RWPE2 (cell line): ENCODE results near the gene ARF3.

Experiments used
- ATAC-seq: fragments of 200-7000 bp; cut with Tn5 transposase; 3 replicates; pipeline ENCODE4 v1.9.1; 2021; ENCODE audit warnings: low read depth
- DNase-seq: peaks from one replicate; pipeline ENCODE4 v3.0.0-alpha.2; 2020; ENCODE audit warnings: low spot score
- H3K27ac ChIP-seq: fragments of 450-650 bp; 2 replicates; pipeline ENCODE4 v1.5.1; 2017; ENCODE audit warnings: mild to moderate bottlenecking; ENCODE audit not compliant: poor library complexity, severe bottlenecking
- H3K27me3 ChIP-seq: fragments of 250-450 bp; sonication (Bioruptor Pico); 2 replicates; pipeline ENCODE4 v1.5.1; 2021; ENCODE audit warnings: mild to moderate bottlenecking, moderate library complexity; ENCODE audit not compliant: insufficient read depth, poor library complexity, severe bottlenecking
- H3K36me3 ChIP-seq: fragments of 250-450 bp; sonication (Bioruptor Pico); 2 replicates; pipeline ENCODE4 v1.5.1; 2020; ENCODE audit warnings: low read depth, mild to moderate bottlenecking, moderate library complexity
- H3K4me1 ChIP-seq: fragments of 250-450 bp; sonication (Bioruptor Pico); 2 replicates; pipeline ENCODE4 v1.5.1; 2021; ENCODE audit warnings: mild to moderate bottlenecking, moderate library complexity; ENCODE audit not compliant: insufficient read depth, poor library complexity, severe bottlenecking
- H3K4me3 ChIP-seq: fragments of 250-450 bp; sonication (Bioruptor Pico); 2 replicates; pipeline ENCODE4 v1.5.1; 2021; ENCODE audit warnings: mild to moderate bottlenecking, moderate library complexity; ENCODE audit not compliant: severe bottlenecking
- H3K9me3 ChIP-seq: fragments of 250-450 bp; sonication (Bioruptor Pico); 2 replicates; pipeline ENCODE4 v1.5.1; 2021; ENCODE audit warnings: mild to moderate bottlenecking, moderate library complexity; ENCODE audit not compliant: severe bottlenecking
- TF ChIP-seq, protein P1 (sequence below): fragments of 450-650 bp; IDR thresholded peaks from one replicate; pipeline ENCODE4 v1.5.1; 2017; ENCODE audit warnings: mild to moderate bottlenecking, moderate library complexity; ENCODE audit not compliant: poor library complexity, severe bottlenecking

ARF3 gene

DNA sequence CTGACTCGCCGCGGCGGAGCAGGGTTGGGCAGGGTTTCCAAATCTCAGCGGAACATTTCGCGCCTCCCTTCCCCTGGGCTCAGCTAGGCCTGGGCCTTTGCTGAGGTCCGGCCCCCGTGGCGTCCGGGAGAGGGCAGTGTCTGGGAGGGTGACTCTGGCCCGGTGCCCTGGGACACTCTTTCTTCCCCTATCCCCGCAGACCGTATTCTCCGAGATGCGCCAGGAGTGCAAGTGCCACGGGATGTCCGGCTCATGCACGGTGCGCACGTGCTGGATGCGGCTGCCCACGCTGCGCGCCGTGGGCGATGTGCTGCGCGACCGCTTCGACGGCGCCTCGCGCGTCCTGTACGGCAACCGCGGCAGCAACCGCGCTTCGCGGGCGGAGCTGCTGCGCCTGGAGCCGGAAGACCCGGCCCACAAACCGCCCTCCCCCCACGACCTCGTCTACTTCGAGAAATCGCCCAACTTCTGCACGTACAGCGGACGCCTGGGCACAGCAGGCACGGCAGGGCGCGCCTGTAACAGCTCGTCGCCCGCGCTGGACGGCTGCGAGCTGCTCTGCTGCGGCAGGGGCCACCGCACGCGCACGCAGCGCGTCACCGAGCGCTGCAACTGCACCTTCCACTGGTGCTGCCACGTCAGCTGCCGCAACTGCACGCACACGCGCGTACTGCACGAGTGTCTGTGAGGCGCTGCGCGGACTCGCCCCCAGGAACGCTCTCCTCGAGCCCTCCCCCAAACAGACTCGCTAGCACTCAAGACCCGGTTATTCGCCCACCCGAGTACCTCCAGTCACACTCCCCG, 23.9 kb upstream of the ARF3 start:
- H3K9me3 ChIP-seq, result no peaks in the 10 kb centered on the region
- no peak overlapping the region for H3K27ac ChIP-seq
- TF ChIP-seq, protein P1, sequence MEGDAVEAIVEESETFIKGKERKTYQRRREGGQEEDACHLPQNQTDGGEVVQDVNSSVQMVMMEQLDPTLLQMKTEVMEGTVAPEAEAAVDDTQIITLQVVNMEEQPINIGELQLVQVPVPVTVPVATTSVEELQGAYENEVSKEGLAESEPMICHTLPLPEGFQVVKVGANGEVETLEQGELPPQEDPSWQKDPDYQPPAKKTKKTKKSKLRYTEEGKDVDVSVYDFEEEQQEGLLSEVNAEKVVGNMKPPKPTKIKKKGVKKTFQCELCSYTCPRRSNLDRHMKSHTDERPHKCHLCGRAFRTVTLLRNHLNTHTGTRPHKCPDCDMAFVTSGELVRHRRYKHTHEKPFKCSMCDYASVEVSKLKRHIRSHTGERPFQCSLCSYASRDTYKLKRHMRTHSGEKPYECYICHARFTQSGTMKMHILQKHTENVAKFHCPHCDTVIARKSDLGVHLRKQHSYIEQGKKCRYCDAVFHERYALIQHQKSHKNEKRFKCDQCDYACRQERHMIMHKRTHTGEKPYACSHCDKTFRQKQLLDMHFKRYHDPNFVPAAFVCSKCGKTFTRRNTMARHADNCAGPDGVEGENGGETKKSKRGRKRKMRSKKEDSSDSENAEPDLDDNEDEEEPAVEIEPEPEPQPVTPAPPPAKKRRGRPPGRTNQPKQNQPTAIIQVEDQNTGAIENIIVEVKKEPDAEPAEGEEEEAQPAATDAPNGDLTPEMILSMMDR, result peak; percentile 2
- peak; percentile 30; the same call in 2 of the 3 replicates for ATAC-seq
- no peaks in the 10 kb centered on the region for H3K4me1 ChIP-seq
- no peak overlapping the region for H3K4me3 ChIP-seq
- no peaks in the 10 kb centered on the region for H3K36me3 ChIP-seq
- peaks cover 81% of the 10 kb centered on the region for H3K27me3 ChIP-seq
- DNase-seq, result peak; percentile 63

DNA sequence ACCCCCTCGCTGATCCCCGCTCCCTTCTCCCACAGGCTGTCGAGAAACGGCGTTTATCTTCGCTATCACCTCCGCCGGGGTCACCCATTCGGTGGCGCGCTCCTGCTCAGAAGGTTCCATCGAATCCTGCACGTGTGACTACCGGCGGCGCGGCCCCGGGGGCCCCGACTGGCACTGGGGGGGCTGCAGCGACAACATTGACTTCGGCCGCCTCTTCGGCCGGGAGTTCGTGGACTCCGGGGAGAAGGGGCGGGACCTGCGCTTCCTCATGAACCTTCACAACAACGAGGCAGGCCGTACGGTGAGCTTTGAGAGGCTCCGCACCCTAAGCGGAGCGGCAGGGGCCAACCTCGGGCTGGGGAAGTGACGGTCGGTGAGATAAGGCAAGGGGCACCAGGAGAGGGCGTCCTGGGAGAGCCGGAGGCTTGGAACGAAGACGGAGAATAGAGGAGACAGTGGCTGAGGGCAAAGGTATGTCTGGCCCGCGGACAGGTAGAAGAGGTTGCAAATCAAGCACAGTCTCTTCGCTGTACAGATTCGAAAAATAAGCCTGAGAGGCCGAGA, 23.2 kb upstream of the ARF3 start:
- peak; percentile 15; the same call in 2 of the 3 replicates for ATAC-seq
- no peaks in the 10 kb centered on the region for H3K9me3 ChIP-seq
- H3K4me1 ChIP-seq, result no peaks in the 10 kb centered on the region
- no peaks in the 10 kb centered on the region for H3K36me3 ChIP-seq
- TF ChIP-seq, protein P1, result peak; percentile 17
- DNase-seq, result peak; percentile 62
- H3K27ac ChIP-seq, result no peak overlapping the region
- H3K27me3 ChIP-seq, result peaks cover 81% of the 10 kb centered on the region
- no peak overlapping the region for H3K4me3 ChIP-seq

DNA sequence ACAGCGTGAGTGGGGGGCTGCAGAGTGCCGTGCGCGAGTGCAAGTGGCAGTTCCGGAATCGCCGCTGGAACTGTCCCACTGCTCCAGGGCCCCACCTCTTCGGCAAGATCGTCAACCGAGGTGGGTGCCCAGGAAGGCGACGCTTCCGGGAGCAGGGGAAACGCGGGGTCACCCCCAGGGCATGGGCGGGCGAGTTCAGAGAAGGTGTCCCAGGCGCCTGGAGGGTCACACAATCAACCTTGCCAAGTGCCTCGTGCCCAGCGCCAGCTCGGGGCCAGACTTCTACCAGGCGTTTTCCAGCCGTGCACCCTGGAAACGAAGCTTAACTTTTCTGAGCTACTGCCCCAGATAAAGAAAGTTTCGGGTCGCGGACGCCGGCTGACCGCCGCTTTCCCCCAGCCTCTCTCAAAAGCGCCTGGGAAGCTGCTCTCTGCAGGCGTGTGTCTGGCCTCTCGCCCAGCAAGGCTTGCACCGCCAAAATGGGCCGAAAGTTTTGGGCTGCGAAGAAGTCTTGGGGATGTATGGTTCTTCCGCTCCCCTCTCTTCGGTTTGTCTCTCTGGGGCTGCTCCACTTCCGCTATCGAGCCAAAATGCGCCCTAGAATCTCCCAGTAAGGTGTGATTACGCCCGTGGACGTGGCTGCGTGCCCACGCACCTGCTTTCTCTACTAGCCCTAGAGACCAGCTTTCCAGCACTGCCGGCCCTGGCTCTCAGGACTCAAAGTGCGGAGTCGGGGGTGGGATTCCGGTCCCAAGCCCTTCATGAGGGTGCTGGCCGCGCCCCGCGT, 22.5 kb upstream of the ARF3 start:
- no peak for ATAC-seq
- H3K4me3 ChIP-seq, result no peak overlapping the region
- TF ChIP-seq, protein P1, result no peak
- no peak overlapping the region for H3K27ac ChIP-seq
- no peaks in the 10 kb centered on the region for H3K36me3 ChIP-seq
- no peaks in the 10 kb centered on the region for H3K4me1 ChIP-seq
- peak; percentile 40 for DNase-seq
- no peaks in the 10 kb centered on the region for H3K9me3 ChIP-seq
- peaks cover 76% of the 10 kb centered on the region for H3K27me3 ChIP-seq

DNA sequence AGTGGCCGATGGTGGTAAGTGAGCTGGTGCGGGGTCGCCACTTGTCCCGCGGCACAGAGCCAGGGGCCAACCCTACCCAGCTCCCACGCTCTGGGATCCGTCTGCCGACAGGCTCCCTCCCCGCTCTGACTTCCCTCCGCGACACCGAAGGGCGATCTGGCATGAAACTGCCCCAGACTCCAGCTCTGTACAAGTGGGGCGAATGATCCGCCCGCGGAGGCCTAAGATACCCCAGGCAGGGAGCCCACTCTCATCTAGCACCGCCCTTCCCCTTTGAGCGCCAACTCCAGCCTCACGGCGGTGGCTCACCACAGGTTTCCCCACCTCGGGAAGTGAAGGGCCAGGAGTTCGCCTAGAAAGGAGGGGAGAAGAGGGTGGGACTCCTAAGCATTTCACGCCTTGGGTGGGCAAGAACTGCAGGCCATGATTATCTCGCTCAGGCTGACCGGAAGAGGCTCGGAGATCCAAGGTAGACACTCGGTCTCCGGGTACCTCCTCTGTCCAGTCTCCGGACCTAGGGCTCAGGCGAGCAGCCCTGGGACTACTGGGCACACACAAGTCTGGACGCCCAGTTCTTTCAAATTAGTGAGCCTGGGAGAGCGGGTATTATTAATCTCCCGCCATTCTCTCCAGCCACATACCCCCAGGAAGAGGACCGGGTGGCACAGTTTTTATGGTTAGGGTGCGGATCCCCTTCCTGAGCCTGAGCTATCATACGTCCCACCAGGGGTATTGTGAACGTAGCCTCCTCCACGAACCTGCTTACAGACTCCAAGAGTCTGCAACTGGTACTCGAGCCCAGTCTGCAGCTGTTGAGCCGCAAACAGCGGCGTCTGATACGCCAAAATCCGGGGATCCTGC, 21.7 kb upstream of the ARF3 start:
- TF ChIP-seq, protein P1, result no peak
- Histone ChIP-seq H3K4me1 (no peaks in the 10 kb centered on the region), H3K36me3 (no peaks in the 10 kb centered on the region), H3K27me3 (peaks cover 69% of the 10 kb centered on the region), H3K9me3 (no peaks in the 10 kb centered on the region), H3K27ac (no peak overlapping the region), H3K4me3 (no peak overlapping the region)
- DNase-seq, result no peak
- no peak for ATAC-seq
